BLaER1 treated with 17β-estradiol and CSF1 and Interleukin-3, amounts not matched to agents 10 nM and 100 nM (cell line): ENCODE results near the gene NOTCH3.

ENCODE experiments used
- H3K27ac ChIP-seq, 11 experiments: shearing (Covaris generic); formaldehyde crosslinking; 2 replicates each; pipeline ENCODE4 v1.8.1; 2022
- H3K27me3 ChIP-seq, 11 experiments: shearing (Covaris generic); formaldehyde crosslinking; 2 replicates each; pipeline ENCODE4 v1.8.1; 2022
- H3K36me3 ChIP-seq, 11 experiments: shearing (Covaris generic); formaldehyde crosslinking; 2 replicates each; pipeline ENCODE4 v1.8.1; 2022
- H3K4me1 ChIP-seq, 10 experiments: shearing (Covaris generic); formaldehyde crosslinking; 2 replicates each; pipeline ENCODE4 v1.8.1; 2022
- H3K4me2 ChIP-seq, 11 experiments: shearing (Covaris generic); formaldehyde crosslinking; 2 replicates each; pipeline ENCODE4 v1.8.1; 2022
- H3K4me3 ChIP-seq, 10 experiments: shearing (Covaris generic); formaldehyde crosslinking; 2 replicates each; pipeline ENCODE4 v1.8.1; 2022
- H3K9ac ChIP-seq, 11 experiments: shearing (Covaris generic); formaldehyde crosslinking; 2 replicates each; pipeline ENCODE4 v1.8.1; 2022
- H3K9me3 ChIP-seq, 11 experiments: shearing (Covaris generic); formaldehyde crosslinking; replicated peaks in 1 of 11; 2 replicates each; pipeline ENCODE4 v1.8.1; 2022
- H4K20me1 ChIP-seq, 11 experiments: shearing (Covaris generic); formaldehyde crosslinking; 2 replicates each; pipeline ENCODE4 v1.8.1; 2022
- Cebpa-rat ChIP-seq, 11 experiments: shearing (Covaris generic); IDR thresholded peaks; 2 replicates each; pipeline ENCODE4 v1.8.1; 2022

Gene NOTCH3

GRCh38 chr19:15113245-15114152 lies 87.3 kb downstream of the NOTCH3 start:
- no peak for TF ChIP-seq Cebpa-rat (IDR thresholded peaks at IDR 0.05)
- Histone ChIP-seq H3K27me3 (no peaks in the 10 kb centered on the region), H3K9ac (no peak overlapping the region), H3K4me1 (peaks cover 0 to under 1% (median 0%) of the 10 kb centered on the region in 10 experiments; a peak in 3 of 20 replicates), H3K4me3 (no peak overlapping the region), H3K27ac (no peak overlapping the region), H4K20me1 (peaks cover 0 to 46% (median 0%) of the 10 kb centered on the region in 11 experiments; a peak in 1 of 22 replicates), H3K4me2 (no peak overlapping the region), H3K36me3 (peaks cover 48 to 54% (median 52%) of the 10 kb centered on the region in 11 experiments), H3K9me3 (peaks cover 0 to 9% (median 0%) of the 10 kb centered on the region in 11 experiments; a peak in 8 of 22 replicates)

- TF ChIP-seq Cebpa-rat (IDR thresholded peaks at IDR 0.05), result no peak
- peaks cover 0 to 39% (median 0%) of the 10 kb centered on the region in 11 experiments; a peak in 1 of 22 replicates for H4K20me1 ChIP-seq
- peaks cover 0 to 9% (median 0%) of the 10 kb centered on the region in 11 experiments; a peak in 8 of 22 replicates for H3K9me3 ChIP-seq
- no peaks in the 10 kb centered on the region for H3K27me3 ChIP-seq
- no peak overlapping the region for H3K9ac ChIP-seq
- H3K4me2 ChIP-seq, result no peak overlapping the region
- H3K27ac ChIP-seq, result no peak overlapping the region
- H3K36me3 ChIP-seq, result peaks cover 37 to 43% (median 41%) of the 10 kb centered on the region in 11 experiments
- no peak overlapping the region for H3K4me3 ChIP-seq
- H3K4me1 ChIP-seq, result peaks cover 0 to 11% (median 9%) of the 10 kb centered on the region in 10 experiments; a peak in 16 of 20 replicates
Observed at GRCh38 chr19:15112385-15112784, 88.4 kb downstream of the NOTCH3 start.

GRCh38 chr19:15111758-15112157 lies 89.0 kb downstream of the NOTCH3 start:
- peaks cover 0 to 32% (median 0%) of the 10 kb centered on the region in 11 experiments; a peak in 1 of 22 replicates for H4K20me1 ChIP-seq
- no peak overlapping the region for H3K27ac ChIP-seq
- peaks cover 31 to 36% (median 35%) of the 10 kb centered on the region in 11 experiments for H3K36me3 ChIP-seq
- TF ChIP-seq Cebpa-rat (IDR thresholded peaks at IDR 0.05), result no peak
- no peak overlapping the region for H3K4me3 ChIP-seq
- H3K4me2 ChIP-seq, result no peak overlapping the region
- H3K4me1 ChIP-seq, result peaks cover 0 to 11% (median 9%) of the 10 kb centered on the region in 10 experiments; a peak in 16 of 20 replicates
- H3K27me3 ChIP-seq, result no peaks in the 10 kb centered on the region
- H3K9ac ChIP-seq, result no peak overlapping the region
- peaks cover 0 to 9% (median 0%) of the 10 kb centered on the region in 11 experiments; a peak in 8 of 22 replicates for H3K9me3 ChIP-seq

GRCh38 chr19:15110418-15110815 lies 90.4 kb downstream of the NOTCH3 start:
- Histone ChIP-seq H3K4me3 (no peak overlapping the region), H3K9me3 (peaks cover 0 to 9% (median 0%) of the 10 kb centered on the region in 11 experiments; a peak in 8 of 22 replicates), H4K20me1 (peaks cover 0 to 19% (median 0%) of the 10 kb centered on the region in 11 experiments; a peak in 1 of 22 replicates), H3K9ac (no peak overlapping the region), H3K4me2 (no peak overlapping the region), H3K4me1 (peaks cover 0 to 11% (median 9%) of the 10 kb centered on the region in 10 experiments; a peak in 16 of 20 replicates), H3K27me3 (no peaks in the 10 kb centered on the region), H3K36me3 (peaks cover 17 to 23% (median 21%) of the 10 kb centered on the region in 11 experiments), H3K27ac (no peak overlapping the region)
- no peak for TF ChIP-seq Cebpa-rat (IDR thresholded peaks at IDR 0.05)

GRCh38 chr19:15109768-15110417 lies 90.9 kb downstream of the NOTCH3 start:
- H3K27ac ChIP-seq, result no peak overlapping the region
- peaks cover 0 to 16% (median 0%) of the 10 kb centered on the region in 11 experiments; a peak in 1 of 22 replicates for H4K20me1 ChIP-seq
- no peak overlapping the region for H3K4me3 ChIP-seq
- peaks cover 0 to 11% (median 9%) of the 10 kb centered on the region in 10 experiments; a peak in 16 of 20 replicates for H3K4me1 ChIP-seq
- H3K4me2 ChIP-seq, result no peak overlapping the region
- peaks cover 12 to 18% (median 16%) of the 10 kb centered on the region in 11 experiments for H3K36me3 ChIP-seq
- TF ChIP-seq Cebpa-rat (IDR thresholded peaks at IDR 0.05), result no peak
- H3K27me3 ChIP-seq, result no peaks in the 10 kb centered on the region
- no peak overlapping the region for H3K9ac ChIP-seq
- H3K9me3 ChIP-seq, result peaks cover 0 to 10% (median 3%) of the 10 kb centered on the region in 11 experiments; a peak in 12 of 22 replicates
